Activated CD4-positive, alpha-beta T cell treated with anti-CD3 and anti-CD28 coated beads for 48 hours (primary cell): ENCODE data around the gene ADGRF1.
"Not testable (repeated sequence)": the region's sequence is repeated elsewhere in the genome, so short reads cannot be mapped to it uniquely, and the experiment has no call there.

ENCODE experiments used
- DNase-seq: peaks from one replicate; pipeline ENCODE4 v3.0.0-alpha.2; 2020

Gene ADGRF1

DNA sequence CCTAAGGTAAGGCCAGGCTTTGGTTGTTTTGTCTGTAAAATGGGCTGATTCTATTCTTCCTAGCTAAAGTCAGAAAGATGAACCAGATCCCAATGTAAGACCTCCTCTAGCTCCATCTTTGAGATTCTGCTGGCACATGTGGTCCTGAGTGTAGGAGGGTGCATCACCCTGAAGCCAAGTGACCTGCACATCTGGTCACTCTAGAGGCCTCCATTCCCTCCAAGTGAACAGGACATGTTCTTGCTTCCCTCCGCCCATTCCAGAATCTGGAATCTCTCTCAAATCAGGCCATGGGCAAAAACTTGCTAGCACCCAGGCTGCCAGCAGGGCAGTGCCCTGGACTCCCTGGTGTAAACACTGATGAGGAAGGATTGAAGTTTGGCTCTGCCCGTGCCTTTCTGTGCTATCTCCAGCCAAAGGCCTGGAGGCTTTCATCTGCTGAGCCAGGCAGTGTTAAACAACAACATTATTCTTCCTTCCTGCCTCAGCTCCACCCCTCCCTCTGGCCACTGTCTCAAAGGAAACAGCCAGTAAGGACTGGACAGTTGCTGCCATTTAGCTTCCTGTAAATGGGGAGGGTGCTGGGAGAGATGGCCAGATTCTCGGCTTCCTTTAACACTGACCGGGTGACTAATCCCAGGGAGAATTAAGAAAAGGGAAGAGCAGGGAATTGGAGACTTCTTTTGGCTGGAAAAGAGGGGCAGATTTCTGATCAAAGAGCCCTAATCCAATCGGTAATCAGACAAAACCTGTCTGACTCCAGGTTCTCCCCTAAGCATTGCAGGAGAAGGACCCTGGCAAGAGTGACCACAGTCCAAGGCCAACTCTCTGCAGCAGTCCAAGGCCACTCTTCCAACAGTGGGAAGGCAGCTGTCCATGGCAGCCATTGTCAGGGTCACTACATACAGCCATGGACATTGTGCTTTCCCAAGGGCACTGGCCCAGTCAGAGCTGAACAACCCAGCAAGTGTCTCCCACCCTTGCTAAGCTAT, 19.5 kb upstream of the ADGRF1 start:
- DNase-seq = no peak

DNA sequence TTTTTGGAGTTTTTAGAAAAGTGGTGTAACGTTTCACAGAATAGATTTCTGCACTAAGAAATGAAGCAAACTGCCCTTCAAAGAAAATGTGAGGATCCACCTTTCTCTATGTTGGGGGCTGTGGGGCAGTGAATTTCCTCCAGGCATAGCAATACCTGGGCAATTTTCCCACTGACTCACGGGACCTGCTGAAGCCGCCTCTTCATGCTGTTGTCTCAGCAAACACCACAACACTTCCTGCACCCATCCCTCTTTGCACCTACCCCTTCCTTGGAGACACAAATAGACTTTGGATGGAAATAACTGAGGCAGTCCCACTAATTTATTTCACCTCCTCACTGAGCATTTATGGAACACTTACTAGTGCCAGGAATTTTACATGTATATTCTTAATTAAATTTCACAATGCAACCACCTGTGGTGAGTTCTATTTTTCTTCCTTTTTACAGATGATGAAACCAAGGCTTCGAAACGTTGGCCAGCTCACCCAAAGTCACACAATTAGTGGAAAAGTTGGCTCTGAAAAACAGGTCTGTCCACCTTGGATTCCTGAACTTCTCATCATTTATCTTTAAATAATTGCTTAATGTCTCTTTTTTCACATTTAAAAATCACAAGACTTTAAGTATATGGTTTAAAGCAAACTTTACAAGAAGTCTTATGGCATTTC, 17.2 kb upstream of the ADGRF1 start:
- no peak for DNase-seq

DNA sequence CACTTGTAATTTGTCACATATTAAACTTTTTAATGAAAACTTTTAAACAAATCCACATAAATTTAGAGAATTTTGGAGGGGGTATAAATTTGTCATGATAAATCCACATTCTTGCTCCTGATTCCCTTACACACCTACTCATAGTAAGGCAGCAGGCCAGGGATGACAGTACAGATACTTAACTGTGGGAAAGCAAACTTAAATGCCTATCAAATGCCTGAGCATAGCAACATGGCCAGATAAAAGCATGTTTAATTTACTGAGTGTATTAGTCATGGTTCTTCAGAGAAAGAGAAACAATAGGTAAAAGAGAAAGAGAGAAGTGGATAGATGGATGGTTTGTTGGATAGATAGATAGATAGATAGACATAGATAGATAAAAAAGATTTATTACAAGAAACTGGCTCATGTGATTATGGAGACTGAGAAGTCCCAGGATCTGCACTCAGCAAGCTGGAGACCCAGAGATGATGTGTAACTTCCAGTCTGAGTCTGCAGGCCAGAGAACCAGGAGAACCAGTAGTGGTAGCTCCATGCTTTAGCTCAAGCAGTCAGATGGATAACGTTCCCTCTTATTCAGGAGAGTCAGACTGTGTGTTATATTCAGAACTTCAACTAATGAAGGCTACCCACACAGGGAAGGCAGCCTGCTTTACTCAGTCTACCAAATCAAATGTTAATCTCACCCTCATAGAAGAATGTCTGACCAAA, 15.9 kb upstream of the ADGRF1 start:
- DNase-seq = no peak

DNA sequence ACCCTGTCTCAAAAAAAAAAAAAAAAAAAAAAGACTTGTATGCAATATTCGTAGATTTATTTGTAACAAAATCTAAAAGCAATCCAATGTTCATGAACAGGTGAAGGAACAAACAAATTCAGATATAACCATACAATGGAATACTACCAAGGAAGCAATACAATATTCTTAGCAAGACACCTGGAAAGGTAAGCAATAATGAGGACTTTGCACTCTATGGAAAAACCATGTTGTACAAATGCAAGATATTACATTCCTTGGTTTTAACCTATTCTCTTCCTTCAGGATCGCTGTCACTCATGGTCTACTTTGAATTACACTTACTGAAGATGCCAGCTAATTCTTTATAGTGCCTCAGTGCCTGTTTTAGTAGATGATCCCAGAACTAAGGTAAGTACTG, 14.7 kb upstream of the ADGRF1 start:
- DNase-seq = no peak

- DNase-seq = not testable (repeated sequence)
Observed at GRCh38 chr6:47054302-47054701, 12.2 kb upstream of the ADGRF1 start.

DNA sequence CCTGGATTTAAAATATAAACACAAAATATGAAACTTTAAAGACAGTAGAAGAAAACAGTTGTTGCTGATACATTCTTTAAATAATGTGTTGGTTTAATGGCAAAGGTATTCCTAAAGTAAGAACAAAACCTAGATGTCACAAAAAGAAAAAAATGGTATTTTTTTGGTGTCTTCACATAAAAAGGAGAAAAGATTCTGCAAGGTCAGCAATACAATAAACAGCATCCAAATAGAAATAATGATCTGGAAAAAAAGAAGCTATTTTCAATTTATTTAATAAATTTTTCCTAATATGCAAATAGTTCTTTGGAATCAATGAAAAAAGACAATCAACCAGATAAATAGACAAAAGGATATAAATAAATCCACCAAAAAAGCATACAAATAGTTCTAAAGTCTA, 6.5 kb upstream of the ADGRF1 start:
- no peak for DNase-seq

GRCh38 chr6:47047479-47048407, 5.6 kb upstream of the ADGRF1 start:
- DNase-seq = peak; percentile 44

- DNase-seq = no peak
Observed at GRCh38 chr6:47047097-47047478, 5.0 kb upstream of the ADGRF1 start.

- no peak for DNase-seq
Observed at GRCh38 chr6:47044397-47044796, 2.3 kb upstream of the ADGRF1 start.

DNA sequence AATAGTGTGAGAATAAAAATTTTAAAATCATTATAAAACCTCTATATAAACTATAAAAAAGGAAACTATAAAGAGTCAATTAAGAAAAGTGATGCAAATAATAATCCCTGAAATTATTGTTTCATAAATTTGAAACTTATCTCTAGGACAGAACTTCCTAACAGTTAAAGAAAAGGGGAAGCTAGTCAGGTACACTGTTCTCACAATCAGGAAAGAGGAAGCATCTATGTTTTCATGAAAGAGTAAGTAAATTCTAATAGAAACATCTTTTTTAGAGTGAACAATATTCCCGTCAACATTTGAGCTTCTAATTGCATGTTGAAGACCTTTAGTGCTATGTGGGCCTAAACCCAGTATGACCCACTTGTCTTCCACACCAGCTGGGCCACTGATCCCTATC, 1.2 kb upstream of the ADGRF1 start:
- no peak for DNase-seq

DNA sequence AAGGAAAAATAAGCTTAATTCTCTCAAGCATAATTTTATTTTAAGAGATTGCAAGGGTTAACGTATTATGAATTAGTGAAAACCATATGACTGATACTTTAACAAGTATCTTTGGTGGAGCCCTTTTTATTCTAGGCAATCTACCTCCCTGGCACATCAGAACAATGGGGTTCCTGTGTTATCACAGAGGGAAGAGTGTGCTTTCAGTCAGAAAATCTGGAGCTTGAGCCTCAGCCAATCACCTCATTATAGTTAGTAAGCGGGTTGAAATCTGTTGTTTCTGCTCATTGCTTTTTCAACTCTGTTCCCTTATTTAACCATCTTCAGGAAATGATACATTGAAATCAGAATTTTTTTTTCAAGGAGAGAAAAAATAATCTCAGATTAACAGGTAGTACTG, 391 bp downstream of the ADGRF1 start:
- DNase-seq = no peak

- no peak for DNase-seq
Observed at GRCh38 chr6:47034926-47035325, 7.2 kb downstream of the ADGRF1 start.

DNA sequence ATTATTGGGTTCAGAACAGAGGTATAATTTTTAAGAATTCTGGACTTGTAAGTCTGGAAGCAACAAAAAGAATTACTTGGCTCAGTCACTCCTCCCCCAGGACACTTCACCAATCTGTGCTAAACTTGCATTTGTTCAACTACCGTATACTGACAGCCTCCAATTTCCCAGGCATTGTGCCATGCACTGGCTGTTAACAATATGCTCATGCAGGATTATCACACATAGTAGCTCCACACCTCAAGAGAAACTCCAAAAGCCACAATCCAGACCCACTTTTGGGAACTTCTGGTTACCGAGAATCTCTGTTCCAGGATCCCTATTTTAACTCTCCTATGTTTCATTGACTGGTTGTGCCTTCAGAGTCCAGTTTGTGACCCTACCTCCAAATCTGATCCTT, 7.7 kb downstream of the ADGRF1 start:
- DNase-seq = no peak

- DNase-seq = no peak
Observed at GRCh38 chr6:47032974-47033765, 9.0 kb downstream of the ADGRF1 start.

DNA sequence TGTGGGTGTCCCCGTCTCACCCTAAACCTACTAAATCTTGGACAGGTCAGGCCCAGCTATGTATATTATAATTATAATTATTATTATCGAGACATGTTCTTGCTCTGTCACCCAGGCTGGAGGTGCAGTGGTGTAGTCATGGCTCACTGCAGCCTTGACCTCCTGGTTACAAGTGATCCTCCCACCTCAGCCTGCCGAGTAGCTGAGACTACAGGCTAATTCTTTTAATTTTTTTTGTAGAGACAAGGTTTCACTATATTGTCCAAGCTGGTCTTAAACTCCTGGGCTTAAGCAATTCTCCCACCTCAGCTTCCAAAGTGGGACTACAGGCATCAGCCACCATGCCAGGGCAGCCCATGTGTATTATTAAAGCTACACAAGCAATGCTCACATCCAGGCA, 10.5 kb downstream of the ADGRF1 start:
- DNase-seq = no peak

DNA sequence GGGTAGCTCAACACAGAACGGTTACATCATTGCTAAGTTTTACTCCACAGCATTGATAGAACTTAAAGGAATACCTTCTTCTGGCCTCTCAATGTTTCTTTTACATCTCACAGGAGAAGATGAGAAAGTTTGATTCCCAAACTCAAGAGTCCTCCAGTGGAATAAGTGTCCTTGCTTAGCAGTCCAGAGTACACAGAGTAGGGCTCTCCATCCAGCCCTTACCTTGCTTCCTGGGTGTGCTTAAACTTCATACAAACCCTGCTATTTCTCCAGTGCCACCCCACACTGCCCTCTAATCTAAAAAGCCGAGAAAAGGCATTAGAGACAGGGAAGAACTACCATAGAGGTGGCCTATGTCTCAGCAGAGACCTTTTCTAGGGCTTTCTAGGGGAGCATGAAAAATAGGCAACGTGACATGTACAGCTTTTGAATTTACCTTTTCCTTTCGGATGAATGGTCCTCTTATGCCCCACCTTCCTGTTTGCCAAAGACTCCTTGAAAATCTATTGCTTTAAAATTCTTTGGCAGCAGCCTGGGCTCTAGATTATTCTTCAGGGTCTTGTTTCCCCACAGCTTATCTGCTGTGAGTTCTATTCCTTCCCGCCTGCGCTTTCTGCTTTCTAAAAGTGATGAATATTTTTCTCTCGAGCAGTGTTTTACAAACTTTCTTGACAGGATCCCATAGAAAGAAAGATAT, 12.1 kb downstream of the ADGRF1 start:
- DNase-seq = no peak

DNA sequence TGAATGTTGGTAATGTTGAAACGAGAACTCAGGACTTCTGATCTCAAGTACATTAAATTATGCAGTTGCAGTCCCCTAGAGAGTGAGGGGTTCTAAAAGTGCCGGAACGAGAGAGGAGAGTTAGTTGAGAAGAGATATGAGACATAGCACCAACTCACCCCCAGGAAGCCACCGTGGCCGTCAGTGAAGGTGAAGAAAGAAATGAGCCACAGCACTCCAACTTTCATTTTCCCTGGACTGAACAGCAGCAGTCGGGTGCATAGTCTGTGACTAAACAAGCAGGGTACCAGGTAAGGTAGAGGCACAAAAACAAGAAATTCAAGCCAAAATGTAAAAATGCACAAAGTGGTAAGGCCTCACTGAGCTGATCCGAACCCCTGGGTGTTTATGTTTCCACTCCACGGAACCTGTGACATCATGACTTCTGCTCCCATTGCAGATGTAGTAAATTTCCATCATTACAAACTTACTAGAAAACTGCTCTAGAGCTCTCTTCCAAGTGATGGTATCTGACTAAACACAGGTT, 13.2 kb downstream of the ADGRF1 start:
- no peak for DNase-seq

DNA sequence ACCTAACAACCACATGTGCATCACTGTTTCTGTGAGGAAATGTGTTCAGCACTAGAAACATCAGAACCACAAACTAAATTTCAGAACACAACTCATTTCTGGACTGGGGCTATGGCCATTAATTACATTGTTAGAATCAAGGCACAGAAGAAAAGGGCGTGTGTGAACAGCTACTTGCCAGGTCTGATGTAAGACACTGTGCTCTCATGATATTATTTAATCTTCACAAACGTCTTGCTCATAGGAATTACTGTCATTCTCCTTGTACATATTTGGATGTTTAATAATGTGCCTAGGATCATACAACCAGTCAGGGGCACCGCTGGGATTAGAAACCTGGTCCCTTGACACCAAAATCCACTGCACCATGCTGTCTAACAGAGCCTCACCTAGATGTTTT, 14.8 kb downstream of the ADGRF1 start:
- DNase-seq = no peak

GRCh38 chr6:47026679-47027078, 15.5 kb downstream of the ADGRF1 start:
- DNase-seq = no peak

DNA sequence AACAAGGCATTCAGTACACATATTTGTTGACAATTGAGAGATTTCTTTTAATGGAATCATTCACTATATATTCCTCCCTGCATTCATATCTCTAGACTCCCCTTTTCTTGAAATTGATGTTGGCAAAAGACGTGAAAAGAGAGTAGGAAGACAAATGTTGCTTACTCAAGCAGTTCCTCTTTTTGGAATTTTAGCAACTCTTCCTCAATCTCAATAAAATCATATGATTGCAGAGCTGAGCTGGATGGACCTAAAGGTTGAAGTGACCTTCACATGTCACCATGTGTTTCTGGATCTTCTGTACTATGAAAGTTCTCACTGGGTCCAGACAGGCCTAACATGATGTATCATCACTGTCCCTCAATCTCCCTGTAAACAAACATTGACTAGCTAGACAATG, 18.6 kb downstream of the ADGRF1 start:
- DNase-seq = no peak

DNA sequence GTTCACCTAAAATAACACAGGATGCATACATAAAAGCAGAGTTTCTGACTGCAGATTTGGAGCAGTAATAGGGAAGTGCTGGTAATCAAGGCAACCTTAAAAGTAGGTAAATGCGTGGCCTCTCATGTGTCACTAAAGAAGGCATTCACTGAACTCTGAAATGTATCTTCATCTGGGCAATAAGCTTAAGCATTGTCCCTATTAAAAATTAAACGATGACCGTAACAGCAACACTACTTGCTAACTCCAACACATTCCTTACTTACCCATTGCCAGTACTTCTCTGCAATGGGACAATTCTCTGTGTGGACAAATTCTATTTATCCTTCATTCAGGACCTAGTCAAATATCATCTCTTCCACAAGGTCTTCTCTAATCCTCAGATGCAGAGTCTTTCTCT, 19.9 kb downstream of the ADGRF1 start:
- no peak for DNase-seq
